MCF 10A (cell line): ENCODE results near the gene IL10RA. TPM values are rescaled to one million over a fixed set of nuclear protein-coding genes. Genes with fewer than 3 reads are reported as not detected.
"Not testable (repeated sequence)": the region's sequence is repeated elsewhere in the genome, so short reads cannot be mapped to it uniquely, and the experiment has no call there.

Source experiments
- BruUV-seq: library from RNA; stranded (reverse); fragments of 400-500 nt; replicated peaks from 2 replicates; lab custom pipeline; 2021; lab: Mats Ljungman, UMichigan
- CTCF ChIA-PET: fragments of 300-600 bp; sonication (Branson Sonifier 250); formaldehyde crosslinking; extraction: SDS; loops from one replicate; lab custom pipeline; 2021; ENCODE audit warnings: antibody characterized with exemption, inconsistent platforms; lab: Yijun Ruan, JAX
- POLR2A ChIA-PET: fragments of 300-600, 350-650 bp; sonication (Branson Sonifier 250); formaldehyde crosslinking; extraction: SDS; loops from one replicate; lab custom pipeline; 2020; ENCODE audit warnings: antibody characterized with exemption, inconsistent platforms; lab: Yijun Ruan, JAX
- DNase-seq: peaks from one replicate; pipeline ENCODE4 v3.0.0-alpha.2; 2018; ENCODE audit not compliant: unreplicated experiment
- H3K27ac Mint-ChIP-seq: one replicate; pipeline ENCODE4 v1.8.0; 2022; ENCODE audit warnings: mild to moderate bottlenecking, low read depth, mixed read lengths; ENCODE audit not compliant: unreplicated experiment
- H3K27me3 Mint-ChIP-seq: one replicate; pipeline ENCODE4 v1.8.0; 2022; ENCODE audit warnings: mixed read lengths; ENCODE audit not compliant: insufficient read depth, unreplicated experiment
- H3K36me3 Mint-ChIP-seq: one replicate; pipeline ENCODE4 v1.8.0; 2022; ENCODE audit warnings: mild to moderate bottlenecking, moderate library complexity, mixed read lengths; ENCODE audit not compliant: insufficient read depth, unreplicated experiment
- H3K4me1 Mint-ChIP-seq: one replicate; pipeline ENCODE4 v1.8.0; 2022; ENCODE audit warnings: mixed read lengths; ENCODE audit not compliant: insufficient read depth, unreplicated experiment
- H3K4me3 Mint-ChIP-seq: one replicate; pipeline ENCODE4 v1.8.0; 2022; ENCODE audit warnings: mild to moderate bottlenecking, moderate library complexity, mixed read lengths; ENCODE audit not compliant: unreplicated experiment
- H3K9me3 Mint-ChIP-seq: one replicate; pipeline ENCODE4 v1.8.0; 2022; ENCODE audit warnings: mixed read lengths; ENCODE audit not compliant: unreplicated experiment
- CTCF ChIP-seq: fragments of 200-600 bp; IDR thresholded peaks from one replicate; pipeline ENCODE4 v1.8.0; 2022; ENCODE audit warnings: antibody characterized with exemption, mild to moderate bottlenecking; ENCODE audit not compliant: unreplicated experiment
- intact Hi-C: fragments of 100-400 bp; cut with micrococcal nuclease; formaldehyde crosslinking; loops from 2 replicates; pipeline ENCODE4 v1.14.1; 2022
- total RNA-seq: library from RNA; stranded (reverse); gene quantifications from 2 replicates; pipeline ENCODE4 v1.2.3, GENCODE V29; 2022

IL10RA gene
- total RNA-seq, 1 experiment from 2014 or later: not detected

GRCh38 chr11:117972629-117973502, 13.3 kb upstream of the IL10RA start:
- Mint-ChIP-seq H3K36me3 (no peaks in the 10 kb centered on the region), H3K4me3 (no peak overlapping the region), H3K4me1 (peaks cover 4% of the 10 kb centered on the region), H3K27me3 (peaks cover 13% of the 10 kb centered on the region), H3K27ac (no peak overlapping the region), H3K9me3 (no peaks in the 10 kb centered on the region)
- DNase-seq: no peak
- ChIA-PET CTCF (interaction anchor here (0.5 to 0.7 kb wide), 3 partner anchors 67 to 1538 kb away, joined by 3 read pairs; no protein-coding TSS in a partner anchor), POLR2A (no interaction called here)
- no peak for TF ChIP-seq CTCF
- intact Hi-C loops: no loop called here
- no TSS peak for BruUV-seq

- Mint-ChIP-seq H3K36me3 (no peaks in the 10 kb centered on the region), H3K9me3 (no peaks in the 10 kb centered on the region), H3K27me3 (peaks cover 13% of the 10 kb centered on the region), H3K4me3 (no peak overlapping the region), H3K4me1 (peaks cover 4% of the 10 kb centered on the region), H3K27ac (no peak overlapping the region)
- no peak for DNase-seq
- POLR2A ChIA-PET: no interaction called here
- no peak for TF ChIP-seq CTCF
- BruUV-seq: no TSS peak
- CTCF ChIA-PET: interaction anchor here (0.5 to 0.7 kb wide), 3 partner anchors 67 to 1537 kb away, joined by 3 read pairs; no protein-coding TSS in a partner anchor
- intact Hi-C loops: no loop called here
Measured at GRCh38 chr11:117973503-117973860, 12.7 kb upstream of the IL10RA start.

- CTCF ChIA-PET: interaction anchor here (0.6 to 0.8 kb wide), 2 partner anchors 18 to 26 kb away, joined by 3 to 5 read pairs; no protein-coding TSS in a partner anchor
- intact Hi-C loops: no loop called here
- TF ChIP-seq CTCF: no peak
- DNase-seq: no peak
- POLR2A ChIA-PET: interaction anchor here (0.6 kb wide), 1 partner anchor 66 kb away, joined by 3 read pairs; no protein-coding TSS in a partner anchor
- no TSS peak for BruUV-seq
- Mint-ChIP-seq H3K36me3 (no peaks in the 10 kb centered on the region), H3K4me3 (no peak overlapping the region), H3K27ac (no peak overlapping the region), H3K27me3 (peaks cover 18% of the 10 kb centered on the region), H3K9me3 (no peaks in the 10 kb centered on the region), H3K4me1 (peaks cover 4% of the 10 kb centered on the region)
Measured at GRCh38 chr11:117976445-117976844, 9.7 kb upstream of the IL10RA start.

GRCh38 chr11:117977029-117977428, 9.2 kb upstream of the IL10RA start:
- ChIA-PET POLR2A (no interaction called here), CTCF (interaction anchor here (0.6 kb wide), 2 partner anchors 19 to 159 kb away, joined by 3 to 4 read pairs; no protein-coding TSS in a partner anchor)
- BruUV-seq: no TSS peak
- DNase-seq: no peak
- Mint-ChIP-seq H3K27me3 (peaks cover 23% of the 10 kb centered on the region), H3K9me3 (no peaks in the 10 kb centered on the region), H3K4me3 (no peak overlapping the region), H3K27ac (no peak overlapping the region), H3K4me1 (peaks cover 4% of the 10 kb centered on the region), H3K36me3 (no peaks in the 10 kb centered on the region)
- TF ChIP-seq CTCF: no peak
- intact Hi-C loops: no loop called here

GRCh38 chr11:117977612-117978264, 8.5 kb upstream of the IL10RA start:
- CTCF ChIA-PET: interaction anchor here (0.6 to 0.8 kb wide), 2 partner anchors 24 to 160 kb away, joined by 3 to 4 read pairs; no protein-coding TSS in a partner anchor
- H3K27ac Mint-ChIP-seq, H3K9me3 Mint-ChIP-seq, H3K36me3 Mint-ChIP-seq, H3K4me1 Mint-ChIP-seq, DNase-seq, H3K4me3 Mint-ChIP-seq, BruUV-seq, intact Hi-C loops: not testable (repeated sequence)
- POLR2A ChIA-PET: interaction anchor here (0.7 kb wide), 1 partner anchor 16 kb away, joined by 4 read pairs; no protein-coding TSS in a partner anchor
- H3K27me3 Mint-ChIP-seq: peaks cover 26% of the 10 kb centered on the region
